HUES48 (cell line): ENCODE results near the gene C18orf63.
"Not testable (repeated sequence)": the region's sequence is repeated elsewhere in the genome, so short reads cannot be mapped to it uniquely, and the experiment has no call there.

Experiments used
- H3K27ac ChIP-seq: one replicate; pipeline ENCODE4 v1.7.0; 2013; ENCODE audit warnings: low read depth, low read length, inconsistent platforms
- H3K27me3 ChIP-seq: 2 replicates; pipeline ENCODE4 v1.6.1; 2013; ENCODE audit warnings: mild to moderate bottlenecking, low read length; ENCODE audit not compliant: control insufficient read depth, insufficient read depth
- H3K36me3 ChIP-seq: 2 replicates; pipeline ENCODE4 v1.6.1; 2013; ENCODE audit warnings: low read length; ENCODE audit not compliant: control insufficient read depth, insufficient read depth
- H3K4me1 ChIP-seq: 2 replicates; pipeline ENCODE4 v1.6.1; 2013; ENCODE audit warnings: mild to moderate bottlenecking, low read length; ENCODE audit not compliant: control insufficient read depth, insufficient read depth
- H3K4me3 ChIP-seq: 2 replicates; pipeline ENCODE4 v1.5.1; 2013; ENCODE audit warnings: mild to moderate bottlenecking, low read depth, low read length
- H3K9ac ChIP-seq: 2 replicates; pipeline ENCODE4 v1.6.1; 2013; ENCODE audit warnings: mild to moderate bottlenecking, low read depth, low read length, moderate library complexity
- H3K9me3 ChIP-seq: 2 replicates; pipeline ENCODE4 v1.6.1; 2013; ENCODE audit warnings: low read length; ENCODE audit not compliant: control insufficient read depth, insufficient read depth

The C18orf63 gene

GRCh38 chr18:74299162-74299561 is 16.5 kb upstream of the C18orf63 start:
- Histone ChIP-seq H3K9ac (no peak overlapping the region), H3K27me3 (no peaks in the 10 kb centered on the region), H3K9me3 (no peaks in the 10 kb centered on the region), H3K27ac (no peak overlapping the region), H3K4me3 (no peak overlapping the region), H3K4me1 (no peaks in the 10 kb centered on the region), H3K36me3 (no peaks in the 10 kb centered on the region)

- no peak overlapping the region for H3K9ac ChIP-seq
- H3K27ac ChIP-seq, result no peak overlapping the region
- H3K4me3 ChIP-seq, result no peak overlapping the region
- H3K9me3 ChIP-seq, result no peaks in the 10 kb centered on the region
- H3K27me3 ChIP-seq, result no peaks in the 10 kb centered on the region
- H3K4me1 ChIP-seq, result no peaks in the 10 kb centered on the region
- H3K36me3 ChIP-seq, result no peaks in the 10 kb centered on the region
Measured at GRCh38 chr18:74299746-74300145, 15.9 kb upstream of the C18orf63 start.

DNA sequence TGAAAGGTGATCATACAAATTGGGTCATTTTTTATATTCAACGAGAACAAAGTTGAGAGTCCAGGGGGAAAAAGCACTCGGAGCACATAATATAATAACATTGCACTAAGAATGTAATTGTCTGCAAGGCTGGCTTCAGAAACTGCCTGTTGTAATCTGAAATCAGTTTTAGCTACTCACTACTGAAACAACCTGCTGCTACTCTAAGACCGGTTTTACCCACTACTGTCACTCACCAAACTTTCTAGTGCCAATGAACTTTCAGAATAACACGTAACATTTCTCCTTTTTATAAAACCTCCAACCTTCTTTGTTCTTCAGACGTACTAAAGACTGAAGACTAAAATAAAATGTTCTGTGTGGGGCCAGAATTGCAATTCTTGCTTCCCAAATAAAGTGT is 12.3 kb upstream of the C18orf63 start:
- Histone ChIP-seq H3K27me3 (no peaks in the 10 kb centered on the region), H3K9ac (no peak overlapping the region), H3K36me3 (no peaks in the 10 kb centered on the region), H3K9me3 (no peaks in the 10 kb centered on the region), H3K4me1 (no peaks in the 10 kb centered on the region), H3K27ac (no peak overlapping the region), H3K4me3 (no peak overlapping the region)

DNA sequence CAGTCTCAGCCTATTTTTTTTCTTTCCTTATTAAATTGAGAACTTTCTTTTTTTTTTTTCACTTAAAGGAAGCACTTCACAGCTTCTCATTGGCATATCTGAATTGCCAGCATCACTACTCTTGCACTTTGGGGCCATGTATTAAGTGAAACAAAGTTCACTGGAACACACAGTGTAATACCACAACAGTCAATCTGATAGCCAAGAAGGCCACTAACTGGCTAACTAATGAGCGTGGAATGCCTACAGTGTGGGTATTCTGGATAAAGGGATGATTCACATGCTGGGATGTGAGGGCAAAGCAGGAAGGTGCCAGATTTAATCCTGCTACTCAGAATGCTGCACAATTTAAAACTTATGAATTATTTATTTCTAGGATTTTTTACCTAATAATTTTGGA is 11.7 kb upstream of the C18orf63 start:
- no peak overlapping the region for H3K4me3 ChIP-seq
- H3K9me3 ChIP-seq, result no peaks in the 10 kb centered on the region
- no peak overlapping the region for H3K9ac ChIP-seq
- H3K36me3 ChIP-seq, result no peaks in the 10 kb centered on the region
- H3K27ac ChIP-seq, result no peak overlapping the region
- H3K4me1 ChIP-seq, result no peaks in the 10 kb centered on the region
- H3K27me3 ChIP-seq, result no peaks in the 10 kb centered on the region

GRCh38 chr18:74310411-74310810 is 5.2 kb upstream of the C18orf63 start:
- Histone ChIP-seq H3K27ac (no peak overlapping the region), H3K9ac (no peak overlapping the region), H3K9me3 (peaks cover 5% of the 10 kb centered on the region; the same call in 1 of the 2 replicates), H3K27me3 (no peaks in the 10 kb centered on the region), H3K4me1 (no peaks in the 10 kb centered on the region), H3K36me3 (no peaks in the 10 kb centered on the region), H3K4me3 (no peak overlapping the region)

DNA sequence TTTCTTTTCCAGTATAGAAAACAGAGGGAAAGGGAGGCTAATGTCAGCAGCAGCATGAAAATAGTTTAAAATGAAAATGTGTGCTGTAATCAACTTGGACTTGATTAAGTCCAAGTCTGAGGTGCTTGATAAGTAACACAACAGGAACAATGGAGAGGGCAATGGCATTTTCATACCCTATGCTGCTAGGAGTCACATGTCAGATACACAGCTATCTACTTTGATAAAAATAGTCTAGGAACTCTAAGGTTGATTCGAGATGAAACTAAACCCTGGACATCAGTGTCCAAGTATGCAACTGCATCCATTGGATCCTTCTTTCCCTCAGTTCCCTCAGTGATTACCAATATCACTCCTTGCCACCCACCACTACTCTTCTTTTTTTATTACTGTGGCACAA is 4.6 kb upstream of the C18orf63 start:
- H3K36me3 ChIP-seq, result no peaks in the 10 kb centered on the region
- peaks cover 5% of the 10 kb centered on the region; the same call in 1 of the 2 replicates for H3K9me3 ChIP-seq
- H3K9ac ChIP-seq, result no peak overlapping the region
- H3K4me3 ChIP-seq, result no peak overlapping the region
- H3K4me1 ChIP-seq, result no peaks in the 10 kb centered on the region
- no peaks in the 10 kb centered on the region for H3K27me3 ChIP-seq
- no peak overlapping the region for H3K27ac ChIP-seq

DNA sequence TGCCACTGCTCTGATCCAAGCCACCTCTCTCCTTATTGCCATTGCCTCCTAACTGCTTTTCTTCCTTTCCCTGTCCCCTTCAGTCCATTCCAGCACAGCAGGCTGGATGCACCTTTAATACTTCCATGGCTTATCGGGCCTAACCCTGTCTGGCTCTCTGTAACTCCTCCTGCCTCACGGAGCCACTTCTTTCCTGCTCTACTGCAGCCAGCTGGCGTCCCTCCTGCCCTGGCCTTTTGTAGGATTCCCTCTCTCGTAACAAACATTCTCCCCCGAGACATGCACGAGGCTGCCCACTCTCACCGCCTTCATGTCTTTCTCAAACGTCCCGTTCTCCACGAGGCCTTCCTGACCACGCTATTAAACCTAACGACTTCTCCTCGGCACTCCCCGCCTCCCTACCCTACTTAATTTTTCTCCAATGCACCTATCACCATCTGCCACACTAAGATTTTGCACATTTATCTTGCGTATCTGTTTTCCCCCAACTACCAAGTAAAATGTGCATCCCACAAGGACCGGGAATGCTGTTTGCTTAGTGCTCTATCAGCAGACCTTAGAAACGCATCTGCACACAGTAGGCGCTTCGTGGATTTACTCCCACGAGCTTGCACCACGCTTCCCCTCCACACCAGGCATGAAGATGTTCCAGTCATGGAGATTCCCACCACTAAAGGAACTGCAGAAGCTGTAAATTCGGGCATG is 728 bp upstream of the C18orf63 start:
- Histone ChIP-seq H3K36me3 (no peaks in the 10 kb centered on the region), H3K27me3 (no peaks in the 10 kb centered on the region), H3K9ac (no peak overlapping the region), H3K9me3 (peaks cover 5% of the 10 kb centered on the region; the same call in 1 of the 2 replicates), H3K4me1 (peaks cover 8% of the 10 kb centered on the region; the same call in 1 of the 2 replicates), H3K27ac (no peak overlapping the region), H3K4me3 (no peak overlapping the region)

DNA sequence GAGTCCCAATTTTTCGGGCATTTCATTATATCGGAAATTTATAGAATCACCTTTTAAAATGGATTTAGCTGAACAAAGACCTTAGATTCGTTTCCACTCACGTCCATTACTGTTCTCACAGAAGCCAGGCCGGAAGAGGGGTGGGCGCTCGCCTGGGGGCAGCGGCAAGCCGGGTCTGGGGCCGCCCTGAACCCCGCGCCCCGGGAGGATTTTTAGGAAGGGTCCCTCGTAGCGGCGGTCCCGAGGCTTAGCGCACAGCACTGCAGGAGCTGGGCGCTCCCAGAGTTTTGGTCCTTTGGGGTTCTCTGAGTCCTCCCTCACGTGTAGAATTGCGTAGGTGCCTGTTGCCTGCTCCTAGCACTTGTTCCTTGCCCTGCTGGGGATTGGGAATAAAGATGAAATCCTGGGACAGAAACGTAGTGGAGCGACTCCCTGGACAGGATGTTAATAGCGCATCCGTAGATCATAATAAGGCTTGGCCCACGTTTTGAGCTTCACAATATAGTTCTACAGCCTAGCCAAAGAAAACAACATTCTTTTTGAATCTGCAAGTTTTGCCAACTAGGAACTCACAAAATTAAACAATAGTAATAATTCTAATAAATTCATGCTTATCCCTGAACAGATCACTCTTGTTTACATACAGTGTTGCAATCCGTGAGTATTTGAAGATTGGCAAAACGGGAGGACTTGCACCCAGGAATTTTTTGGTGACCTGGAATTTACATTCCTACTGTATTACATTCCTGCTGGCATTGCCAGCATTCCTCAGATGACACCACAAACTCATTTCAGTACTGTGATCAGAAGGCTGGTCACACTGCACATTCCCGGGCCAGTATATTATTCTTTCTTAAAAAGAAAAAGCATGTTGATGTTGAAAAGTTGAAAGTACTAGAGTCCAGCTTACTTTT is 875 bp downstream of the C18orf63 start:
- H3K4me3 ChIP-seq, result no peak overlapping the region
- no peaks in the 10 kb centered on the region for H3K36me3 ChIP-seq
- no peaks in the 10 kb centered on the region for H3K27me3 ChIP-seq
- H3K27ac ChIP-seq, result no peak overlapping the region
- H3K9me3 ChIP-seq, result peaks cover 5% of the 10 kb centered on the region; the same call in 1 of the 2 replicates
- H3K9ac ChIP-seq, result no peak overlapping the region
- peaks cover 8% of the 10 kb centered on the region; the same call in 1 of the 2 replicates for H3K4me1 ChIP-seq

DNA sequence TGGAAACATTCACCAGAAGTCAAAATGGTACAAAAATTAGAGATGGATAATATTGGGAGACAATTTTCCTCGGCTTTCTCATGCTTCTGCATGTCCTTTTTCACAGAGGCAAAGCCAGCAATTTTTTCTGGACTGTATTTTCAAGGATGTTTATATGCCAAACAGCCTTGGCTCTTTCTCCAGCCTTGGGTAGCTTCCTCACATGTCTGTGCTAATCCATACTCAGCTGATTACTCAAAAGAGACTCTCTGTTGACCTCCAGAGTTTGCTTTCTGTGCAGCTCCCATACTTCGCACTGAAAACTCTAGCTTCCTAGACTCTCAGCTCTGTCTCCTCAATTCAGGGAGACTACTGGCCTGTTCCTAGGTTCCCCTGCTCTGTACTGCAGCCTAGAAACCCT is 10.6 kb downstream of the C18orf63 start:
- H3K9ac ChIP-seq, result no peak overlapping the region
- no peak overlapping the region for H3K4me3 ChIP-seq
- H3K4me1 ChIP-seq, result no peaks in the 10 kb centered on the region
- H3K36me3 ChIP-seq, result no peaks in the 10 kb centered on the region
- H3K27ac ChIP-seq, result no peak overlapping the region
- H3K9me3 ChIP-seq, result no peaks in the 10 kb centered on the region
- no peaks in the 10 kb centered on the region for H3K27me3 ChIP-seq

GRCh38 chr18:74326791-74327190 is 11.2 kb downstream of the C18orf63 start:
- not testable (repeated sequence) for H3K36me3 ChIP-seq, H3K4me1 ChIP-seq, H3K27ac ChIP-seq, H3K9ac ChIP-seq, H3K4me3 ChIP-seq, H3K27me3 ChIP-seq, H3K9me3 ChIP-seq

DNA sequence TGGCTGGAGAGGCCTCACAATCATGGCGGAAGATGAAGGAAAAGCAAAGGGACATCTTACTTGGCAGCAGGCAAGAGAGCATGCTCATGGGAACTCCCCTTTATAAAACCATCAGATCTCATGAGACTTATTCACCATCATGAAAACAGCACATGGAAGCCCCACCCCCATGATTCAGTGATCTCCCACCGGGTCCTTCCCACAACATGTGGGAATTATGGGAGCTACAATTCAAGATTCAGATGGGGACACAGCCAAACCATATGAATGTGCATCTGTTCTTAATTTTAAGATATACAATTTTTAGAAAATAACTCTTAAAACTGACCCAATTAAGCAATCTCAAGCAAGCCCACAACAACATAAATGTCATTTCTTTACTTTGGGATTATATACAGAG is 12.6 kb downstream of the C18orf63 start:
- Histone ChIP-seq H3K4me3 (no peak overlapping the region), H3K27ac (no peak overlapping the region)

More for the DNA sequence above, 12.6 kb downstream of the C18orf63 start:
- no peak overlapping the region for H3K9ac ChIP-seq
- H3K9me3 ChIP-seq, result no peaks in the 10 kb centered on the region
- H3K36me3 ChIP-seq, result no peaks in the 10 kb centered on the region
- no peaks in the 10 kb centered on the region for H3K27me3 ChIP-seq
- no peaks in the 10 kb centered on the region for H3K4me1 ChIP-seq
